ENCODE measurements around the gene CHST15. TPM values are rescaled to one million over a fixed set of nuclear protein-coding genes. Genes with fewer than 3 reads are reported as not detected.
"Not testable (repeated sequence)": the region's sequence is repeated elsewhere in the genome, so short reads cannot be mapped to it uniquely, and the experiment has no call there.

The CHST15 gene
- total RNA-seq, 1 donor from 2014 or later, result 18.3 TPM

DNA sequence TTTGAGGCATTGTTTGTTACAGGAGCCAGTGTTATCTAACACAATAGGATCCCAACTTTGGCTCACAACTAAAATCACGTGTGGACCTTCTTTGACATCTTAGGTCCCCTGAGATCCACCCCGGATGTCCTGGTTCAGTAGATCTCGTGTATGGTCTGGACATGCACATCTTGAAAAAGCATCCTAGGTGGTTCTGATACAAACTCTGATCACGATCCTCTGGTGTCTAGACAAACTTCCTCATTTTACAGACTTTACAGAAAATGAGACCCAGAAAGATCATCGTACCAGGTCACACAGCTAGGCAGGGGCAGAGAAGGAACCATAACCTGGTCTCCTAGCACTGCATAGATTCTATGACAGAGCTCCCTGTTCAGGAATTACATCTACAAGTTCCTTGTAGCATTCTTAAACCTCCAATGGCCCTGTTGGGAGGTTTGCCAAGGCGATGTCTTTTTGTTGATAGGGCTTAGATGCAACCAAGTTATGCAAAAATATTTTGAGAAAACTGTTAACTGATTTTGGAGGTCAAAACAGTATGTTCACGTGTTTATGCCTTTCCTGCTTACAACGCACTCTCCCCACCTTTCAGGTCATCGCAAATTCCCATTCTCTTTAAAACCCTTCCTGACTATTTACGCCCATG lies 30.8 kb upstream of the CHST15 start:
- no peak for DNase-seq

DNA sequence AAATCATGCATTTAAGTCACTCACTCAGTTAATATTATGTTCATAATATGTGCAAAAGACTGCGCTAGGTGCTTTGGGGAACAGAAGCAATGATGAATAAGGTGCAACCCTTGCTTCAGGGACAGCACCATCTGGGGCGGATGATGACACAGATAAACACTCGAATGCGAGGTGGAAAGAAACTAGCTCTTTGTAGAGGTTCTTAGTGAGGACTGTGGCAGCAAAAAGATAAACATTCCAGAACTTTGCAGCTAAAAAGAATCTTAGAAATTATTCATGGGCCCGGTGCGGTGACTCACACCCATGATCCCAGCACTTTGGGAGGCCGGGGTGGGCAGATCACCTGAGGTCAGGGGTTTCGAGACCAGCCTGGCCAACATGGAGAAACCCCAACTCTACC lies 29.8 kb upstream of the CHST15 start:
- DNase-seq, result no peak

DNA sequence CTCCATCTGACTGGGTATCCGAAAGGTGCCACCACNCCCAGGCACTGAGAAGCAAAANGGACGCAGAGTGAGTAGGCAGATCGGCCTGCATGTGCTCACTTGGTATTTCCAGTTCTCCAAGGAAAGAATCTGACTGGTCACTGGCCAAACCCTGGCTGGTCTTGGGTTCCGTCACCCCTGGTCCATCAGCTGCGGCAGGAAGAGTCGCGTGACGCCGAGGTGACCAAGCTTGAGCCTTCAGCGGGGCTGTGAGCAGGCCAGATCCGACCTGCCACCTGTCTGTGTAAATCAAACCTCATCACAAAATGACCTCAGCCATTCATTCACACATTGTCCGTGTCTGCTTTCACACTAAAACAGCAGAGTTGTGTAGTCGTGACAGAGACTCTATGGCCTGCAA lies 28.8 kb upstream of the CHST15 start:
- DNase-seq, result peak; percentile 66

DNA sequence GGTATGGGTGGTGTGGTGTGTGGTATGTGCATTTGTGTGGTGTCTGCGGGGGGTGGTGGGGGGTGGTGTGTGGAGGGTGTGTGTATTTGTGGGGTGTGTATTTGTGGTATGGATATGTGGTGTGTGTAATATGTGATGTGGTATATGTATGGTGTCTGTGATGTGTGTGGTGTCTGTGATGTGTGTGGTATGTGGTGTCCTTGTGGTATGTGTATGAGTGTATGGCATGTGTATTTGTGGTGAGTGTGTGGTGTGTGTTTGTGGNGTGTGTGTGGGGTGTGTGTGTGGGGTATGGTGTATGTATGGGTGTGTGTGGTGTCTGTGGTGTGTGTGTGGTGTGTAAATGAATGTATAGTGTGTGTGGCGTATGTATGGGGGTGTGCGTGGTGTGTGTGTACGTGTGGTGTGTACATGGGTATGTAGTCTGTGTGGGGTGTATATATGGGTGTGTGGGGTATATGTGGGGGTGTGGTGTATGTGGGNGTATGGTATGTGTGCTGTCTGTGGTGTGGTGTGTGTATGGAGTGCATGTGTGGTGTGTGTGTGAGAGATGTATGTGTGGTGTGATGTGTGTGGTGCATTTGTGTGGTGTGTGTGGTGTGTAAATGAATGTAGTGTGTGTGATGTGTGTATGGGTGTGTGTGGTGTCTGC lies 27.1 kb upstream of the CHST15 start:
- DNase-seq, result no peak

DNA sequence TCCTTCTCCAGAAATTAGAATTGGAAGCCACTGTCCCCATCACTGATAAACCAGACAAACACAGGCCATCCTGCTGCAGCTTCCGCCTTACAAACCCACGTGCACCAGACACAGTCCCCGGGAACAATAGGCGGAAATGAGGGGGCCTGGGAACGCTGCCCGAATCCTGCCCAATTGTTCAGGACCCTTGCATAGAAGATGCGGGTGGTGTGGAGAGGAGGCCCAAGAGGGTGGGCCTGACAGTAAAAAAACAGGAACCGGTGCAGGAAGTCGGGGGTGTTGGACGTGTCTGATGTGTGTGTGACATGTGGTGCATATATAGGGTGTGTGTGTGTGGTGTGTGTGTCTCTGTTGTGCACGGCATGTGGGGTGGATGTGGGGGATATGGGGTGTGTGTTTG lies 26.5 kb upstream of the CHST15 start:
- no peak for DNase-seq

DNA sequence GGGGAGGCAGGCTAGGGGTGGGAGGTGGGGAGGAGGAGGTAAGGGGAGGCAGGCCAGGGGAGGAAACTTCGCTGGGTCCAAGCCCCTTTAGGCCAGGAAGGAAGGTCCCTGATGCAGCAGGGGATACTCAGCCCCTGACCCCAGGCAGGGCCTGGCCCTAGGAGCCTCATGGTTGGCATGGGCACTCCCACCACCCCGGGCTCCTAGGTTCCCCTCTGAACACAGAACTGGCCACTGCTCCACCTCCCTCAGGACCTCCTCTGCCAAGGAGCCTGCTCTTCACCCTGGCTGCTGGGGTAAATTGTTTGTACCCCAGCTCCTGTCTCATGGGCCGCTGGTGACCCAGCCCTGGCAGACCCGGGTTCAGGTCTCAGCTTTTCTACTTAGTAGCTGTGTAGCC lies 25.8 kb upstream of the CHST15 start:
- no peak for DNase-seq

DNA sequence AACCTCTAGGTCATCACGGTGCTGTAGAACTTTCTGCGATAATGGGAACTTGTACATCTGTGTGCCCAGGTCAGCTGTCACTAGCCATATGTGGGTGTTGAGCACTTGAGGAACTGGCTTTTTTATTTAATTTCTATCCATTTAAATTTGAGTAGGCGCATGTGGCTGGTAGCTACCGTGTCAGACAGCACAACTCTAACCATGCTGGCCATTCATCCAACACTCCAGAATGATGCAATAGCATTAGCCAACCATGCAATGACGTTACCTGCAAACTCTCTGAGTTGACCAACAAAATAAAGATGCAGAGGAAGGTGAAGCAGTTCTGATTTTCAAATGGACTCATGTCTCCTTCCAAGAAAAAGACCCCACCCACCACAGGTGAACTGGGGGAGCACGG lies 24.4 kb upstream of the CHST15 start:
- no peak for DNase-seq

DNA sequence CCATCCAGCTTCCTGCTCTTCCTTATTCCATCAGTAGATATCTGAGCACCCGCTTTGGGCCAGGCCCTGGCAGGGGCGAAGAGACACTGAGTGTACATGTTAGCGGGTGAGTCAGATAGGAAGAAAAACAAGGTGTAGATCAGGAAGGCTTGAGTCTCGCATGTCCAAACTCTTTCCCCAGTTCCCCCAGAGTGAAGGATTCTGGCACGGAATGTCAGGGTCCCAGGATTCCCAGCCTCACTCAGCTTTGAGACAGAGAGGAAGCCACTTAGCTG lies 24.1 kb upstream of the CHST15 start:
- DNase-seq, result no peak

DNA sequence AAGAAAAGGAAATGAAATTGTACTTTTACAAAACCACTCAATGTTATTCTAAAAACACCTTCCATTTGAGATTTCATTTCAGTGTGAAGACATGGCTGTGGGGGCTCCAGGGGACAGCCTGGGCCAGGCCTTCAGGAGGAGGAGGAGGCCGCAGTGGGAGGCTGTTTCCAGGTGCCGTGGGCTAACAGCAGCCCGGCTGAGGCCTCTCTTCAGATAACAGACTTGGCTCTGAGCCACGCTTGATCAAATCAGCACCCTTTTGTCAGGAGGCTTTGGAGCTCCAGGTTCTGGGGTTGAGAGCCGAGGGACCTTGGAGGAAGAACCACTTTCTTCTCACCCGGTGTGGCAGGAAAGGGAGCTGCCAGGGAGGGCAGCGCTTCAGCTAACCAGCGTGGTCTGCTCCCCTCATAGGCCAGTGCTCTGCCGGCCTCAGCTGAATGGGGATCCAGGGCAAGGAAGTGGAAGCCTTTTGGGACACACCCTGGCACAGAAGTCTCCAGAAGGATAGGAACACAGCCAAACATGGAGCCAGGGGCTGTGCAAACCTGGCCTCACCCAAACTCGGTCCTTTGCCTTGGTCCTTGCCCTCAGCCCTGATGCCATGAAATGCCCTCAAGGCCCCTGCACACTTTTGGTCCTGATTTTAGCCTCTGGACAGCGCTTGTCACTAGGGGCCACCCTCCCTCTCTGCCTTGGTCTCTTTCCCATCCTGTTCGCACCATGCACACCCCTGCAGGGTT lies 23.5 kb upstream of the CHST15 start:
- no peak for DNase-seq

DNA sequence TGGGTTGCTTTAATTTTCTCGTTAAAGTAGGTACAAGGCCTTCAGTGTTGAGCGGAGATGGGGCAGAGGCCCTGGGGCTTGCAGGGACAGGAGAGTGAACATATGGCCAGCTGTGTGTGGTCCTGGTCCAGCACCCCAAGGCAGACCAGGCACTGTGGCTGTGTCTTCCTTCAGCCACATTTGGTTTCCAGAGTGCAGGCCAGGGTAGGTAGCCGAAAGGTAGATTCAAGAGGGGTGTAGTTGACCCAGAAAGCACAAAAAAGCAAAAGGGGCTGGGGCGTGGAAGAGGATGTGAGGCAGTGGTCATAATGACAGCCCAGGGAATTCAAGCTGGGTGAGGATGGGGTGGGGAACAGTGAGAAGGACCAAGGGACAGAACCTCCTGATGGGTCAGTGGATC lies 21.3 kb upstream of the CHST15 start:
- no peak for DNase-seq

DNA sequence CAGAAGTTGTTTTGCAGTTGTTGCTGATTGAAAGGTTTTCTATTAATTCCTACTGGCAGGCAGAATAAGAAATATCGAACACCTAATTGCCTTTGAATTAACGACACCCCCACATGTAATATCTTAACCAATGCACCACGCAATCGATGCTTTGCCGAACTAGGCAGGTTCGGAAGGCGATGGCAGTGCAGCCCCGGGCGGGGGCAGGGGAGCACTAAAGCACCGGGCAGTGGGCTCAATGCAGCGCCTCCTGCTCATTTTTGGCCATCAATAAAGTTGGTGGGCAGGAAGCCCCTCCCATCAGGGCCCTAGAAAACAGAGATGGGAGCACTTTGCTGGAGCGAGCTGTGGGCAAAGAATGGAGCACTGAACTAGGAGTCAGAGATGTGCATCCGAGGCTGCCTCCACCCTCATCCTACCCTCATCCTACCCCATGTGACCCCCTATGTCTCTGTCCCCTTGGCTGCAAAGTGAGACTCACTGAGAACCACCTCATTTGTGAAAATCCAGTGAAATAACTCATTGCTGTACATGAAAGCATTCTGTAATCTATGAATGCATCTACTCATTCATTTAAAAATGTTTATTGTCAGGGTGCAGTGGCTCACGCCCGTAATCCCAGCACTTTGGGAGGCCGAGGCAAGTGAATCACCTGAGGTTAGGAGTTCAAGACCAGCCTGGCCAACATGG lies 19.6 kb upstream of the CHST15 start:
- DNase-seq, result no peak

DNA sequence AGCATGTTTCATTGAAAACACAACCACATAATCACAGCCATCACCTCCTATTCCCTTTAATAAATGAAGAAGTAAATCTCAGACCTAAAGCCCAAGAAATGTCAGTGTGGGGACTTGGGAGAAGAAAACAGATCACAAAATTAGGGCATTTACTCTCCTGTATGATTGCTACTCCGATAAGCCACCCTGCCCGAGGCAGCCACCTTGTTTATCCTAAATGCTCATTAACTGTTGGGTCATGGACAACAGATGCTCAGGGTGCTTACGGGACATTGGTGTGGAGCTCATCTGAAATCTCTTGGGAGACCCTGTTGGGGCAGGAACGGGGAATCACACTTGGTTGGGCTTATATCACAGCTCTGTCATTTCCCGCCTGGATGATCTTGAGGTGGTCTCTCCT lies 17.5 kb upstream of the CHST15 start:
- DNase-seq, result no peak

DNA sequence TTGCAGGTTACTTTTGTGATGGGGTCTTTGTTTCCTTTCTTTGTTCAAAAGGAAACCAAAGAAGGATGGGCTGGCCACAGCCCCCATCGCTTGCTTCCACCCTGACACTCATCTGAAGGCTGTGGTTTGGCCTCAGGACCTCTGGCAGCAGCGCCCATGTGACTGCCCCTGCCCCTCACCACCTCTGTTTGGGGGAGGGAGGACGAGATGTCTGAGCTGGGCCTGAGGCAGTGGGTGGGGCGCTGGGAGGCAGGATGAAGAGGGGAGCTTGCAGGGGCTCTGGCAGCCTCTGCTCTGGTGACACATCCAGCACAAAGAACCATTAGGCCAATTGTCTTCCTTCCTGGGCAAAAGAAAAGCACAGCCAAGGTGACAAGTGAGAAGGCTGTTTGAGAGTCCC lies 15.9 kb upstream of the CHST15 start:
- no peak for DNase-seq

DNA sequence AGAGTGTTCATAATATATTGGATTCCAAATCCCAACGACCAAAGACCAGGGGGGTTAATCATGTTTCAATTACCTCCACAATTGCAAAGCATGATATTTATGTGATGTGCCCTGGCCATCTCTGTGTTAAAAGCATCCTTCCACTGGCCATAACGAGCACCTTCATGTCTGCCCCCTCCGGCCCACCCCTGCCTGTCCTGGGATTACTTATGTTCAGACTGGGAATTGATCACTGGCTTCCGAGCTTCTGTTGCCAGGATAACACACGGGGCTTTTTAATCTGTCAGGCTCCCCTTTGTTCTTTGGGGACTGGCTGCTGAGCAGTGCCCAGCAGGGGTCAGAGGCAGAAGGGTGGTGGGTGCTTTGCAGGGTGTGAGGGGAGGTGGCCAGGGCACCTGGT lies 13.7 kb upstream of the CHST15 start:
- no peak for DNase-seq

DNA sequence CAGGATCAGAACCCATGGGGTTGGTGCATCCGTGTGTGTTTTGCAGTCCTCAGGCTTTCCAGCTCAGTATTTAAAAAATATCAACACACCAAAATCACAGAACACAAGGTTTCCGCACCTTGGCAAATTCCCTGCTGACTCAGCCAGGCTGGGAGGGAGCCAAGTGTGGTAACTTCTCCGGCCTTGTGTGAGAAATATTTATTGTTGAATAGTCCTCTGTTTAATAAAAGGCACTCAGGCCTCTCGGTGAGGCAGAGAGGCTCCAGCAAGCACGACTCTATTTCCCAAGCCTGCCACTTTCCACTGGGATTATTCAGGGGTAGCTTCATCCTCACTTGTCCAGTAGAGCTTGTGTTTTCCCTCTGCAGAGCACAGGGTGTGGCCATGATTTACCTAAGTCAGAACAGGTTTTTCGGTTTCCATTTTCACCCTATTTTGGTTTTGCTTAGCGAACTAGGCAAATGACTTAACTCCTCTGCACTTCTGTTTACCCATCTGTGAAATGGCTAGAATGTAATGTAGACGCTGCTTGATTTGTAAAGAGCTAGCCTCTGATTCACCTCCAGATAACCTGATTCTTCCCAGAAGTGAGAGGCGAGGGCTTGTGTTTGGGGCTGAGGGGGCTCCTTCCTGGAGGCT lies 13.0 kb upstream of the CHST15 start:
- no peak for DNase-seq

DNA sequence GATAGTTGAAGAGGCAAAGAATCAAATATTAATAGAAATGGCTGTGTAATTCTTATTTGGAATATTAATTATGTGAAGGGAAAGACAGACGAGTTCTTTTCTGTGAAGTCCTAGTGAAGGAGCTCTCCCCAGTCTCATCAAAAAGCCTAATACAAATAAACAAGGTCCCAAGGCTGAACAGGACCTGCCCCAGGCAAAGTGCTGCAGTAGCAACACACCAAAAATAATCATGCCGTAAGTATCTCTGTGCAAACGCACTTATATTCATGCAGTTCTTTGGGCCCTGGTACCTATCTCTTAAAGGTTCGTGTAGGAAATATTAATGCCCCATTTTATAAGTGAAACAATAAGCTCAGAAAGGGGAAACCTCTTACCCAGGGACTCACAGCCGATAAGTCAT lies 12.2 kb upstream of the CHST15 start:
- DNase-seq, result no peak

DNA sequence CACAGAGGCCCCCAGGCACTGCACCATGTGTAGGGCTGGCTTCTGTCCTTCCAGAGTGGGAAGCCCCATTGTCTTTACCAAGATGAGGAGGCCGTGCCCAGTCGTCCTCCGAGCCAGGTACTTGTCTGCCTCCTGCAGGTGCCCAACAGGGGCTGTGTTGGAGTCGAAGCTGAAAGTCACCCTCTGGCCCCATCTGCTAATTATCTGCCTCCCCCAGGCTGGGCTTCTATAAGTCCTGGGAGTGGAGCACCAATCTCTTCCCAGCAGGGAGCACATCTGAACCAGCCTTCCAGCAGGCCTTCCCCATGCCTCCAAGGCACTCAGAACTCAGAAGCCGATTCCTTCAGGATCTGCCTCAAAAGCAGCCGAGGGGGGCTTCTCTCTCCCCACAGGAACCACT lies 11.6 kb upstream of the CHST15 start:
- DNase-seq, result no peak

DNA sequence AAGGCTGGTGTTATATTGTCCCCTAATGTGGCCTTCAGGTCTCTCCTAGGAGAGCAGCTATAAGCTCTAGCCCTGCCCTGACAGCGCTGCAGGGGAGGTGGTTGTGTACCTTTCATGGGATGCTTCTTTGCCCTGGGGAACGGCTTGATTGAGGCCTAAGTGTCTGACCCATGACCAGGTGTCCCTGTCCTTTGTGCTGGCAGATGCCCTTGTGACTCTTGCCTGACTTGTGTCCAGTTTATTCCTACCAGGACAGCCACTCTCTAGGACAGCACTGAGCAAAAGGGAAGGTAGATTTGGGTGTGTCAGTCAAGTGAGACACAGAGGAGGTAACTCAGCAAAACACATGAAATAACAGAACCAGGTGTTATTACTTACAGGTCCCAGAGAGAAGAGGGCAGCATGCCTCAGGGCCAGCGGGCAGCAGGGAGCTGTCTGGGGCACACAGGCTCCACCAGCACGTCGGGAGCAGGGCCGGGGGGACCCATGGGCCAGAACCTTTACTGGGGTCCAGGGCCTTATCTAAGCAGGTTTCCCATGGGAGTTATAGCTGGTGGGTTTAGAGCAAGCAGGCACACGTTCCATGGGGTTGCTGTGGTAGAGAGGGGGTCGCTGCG lies 10.7 kb upstream of the CHST15 start:
- no peak for DNase-seq

DNA sequence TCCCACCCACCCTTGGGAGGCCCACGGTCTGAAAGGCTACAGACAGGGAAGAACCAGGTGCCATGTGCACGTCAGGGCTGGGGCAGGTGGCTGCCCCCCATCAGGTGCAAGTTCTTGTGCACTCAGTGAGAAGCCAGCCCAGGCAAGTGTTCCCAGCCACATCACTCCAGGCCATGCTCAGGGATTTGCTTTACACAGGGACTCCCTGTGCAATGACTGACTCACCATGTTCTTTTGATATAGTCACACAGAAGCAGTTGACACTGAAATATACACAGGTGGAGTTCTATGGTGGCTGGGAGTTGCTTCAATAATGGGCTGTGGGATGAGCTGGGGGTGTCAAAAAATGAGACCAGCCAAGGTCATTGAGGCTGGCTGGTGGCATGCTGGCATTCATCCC lies 8.0 kb upstream of the CHST15 start:
- no peak for DNase-seq

DNA sequence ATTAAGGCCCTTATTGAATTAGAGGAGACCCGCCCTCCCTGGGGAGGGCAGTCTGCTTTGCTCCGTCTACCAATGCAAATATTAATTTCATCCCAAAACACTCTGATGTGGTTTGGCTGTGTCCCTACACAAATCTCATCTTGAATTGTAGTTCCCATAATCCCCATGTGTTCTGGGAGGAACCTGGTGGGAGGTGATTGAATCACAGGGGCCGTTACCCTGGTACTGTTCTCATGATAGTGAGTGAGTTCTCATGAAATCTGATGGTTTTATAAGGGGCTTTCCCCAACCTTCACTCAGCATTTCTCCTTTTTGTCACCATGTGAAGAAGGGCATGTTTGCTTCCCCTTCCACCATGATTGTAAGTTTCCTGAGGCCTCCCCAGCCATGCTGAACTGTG lies 7.3 kb upstream of the CHST15 start:
- DNase-seq, result not testable (repeated sequence)

DNA sequence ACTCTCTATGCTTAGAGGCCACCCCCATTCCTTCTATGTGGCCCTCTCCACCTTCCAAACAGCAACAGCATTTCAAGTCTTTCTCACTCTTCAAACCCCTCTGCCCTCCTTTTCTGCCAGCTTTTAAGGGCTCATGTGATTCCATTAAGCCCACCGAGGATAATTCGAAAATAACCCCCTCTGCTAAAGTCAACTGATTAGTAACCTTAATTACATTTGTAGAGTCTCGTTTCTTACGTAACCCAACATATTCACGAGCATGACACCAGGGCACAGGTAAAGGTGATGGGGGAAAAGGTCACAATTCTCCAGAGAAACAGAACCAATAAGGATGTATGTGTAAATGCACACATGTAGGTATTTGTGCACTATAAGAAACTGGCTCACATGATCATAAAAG lies 6.7 kb upstream of the CHST15 start:
- no peak for DNase-seq

DNA sequence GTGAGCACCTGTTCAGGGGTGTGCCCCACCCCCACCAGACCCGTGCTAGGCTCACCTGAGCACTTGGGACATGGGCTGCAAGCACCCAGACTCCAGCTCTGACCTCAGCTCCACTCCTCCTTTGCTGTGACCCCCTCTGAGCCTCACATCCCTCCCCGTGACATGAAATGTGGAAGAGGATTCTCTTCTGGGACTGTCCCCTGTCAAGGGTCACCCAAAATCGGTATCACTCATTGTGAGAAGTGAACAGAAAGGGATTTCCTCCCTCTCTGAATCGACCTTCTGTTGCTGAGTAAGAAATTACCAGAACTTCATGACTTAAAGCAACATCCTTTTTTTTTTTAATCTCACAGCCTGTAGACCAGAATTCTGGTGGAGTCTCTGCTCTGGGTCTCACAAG lies 6.2 kb upstream of the CHST15 start:
- DNase-seq, result no peak

DNA sequence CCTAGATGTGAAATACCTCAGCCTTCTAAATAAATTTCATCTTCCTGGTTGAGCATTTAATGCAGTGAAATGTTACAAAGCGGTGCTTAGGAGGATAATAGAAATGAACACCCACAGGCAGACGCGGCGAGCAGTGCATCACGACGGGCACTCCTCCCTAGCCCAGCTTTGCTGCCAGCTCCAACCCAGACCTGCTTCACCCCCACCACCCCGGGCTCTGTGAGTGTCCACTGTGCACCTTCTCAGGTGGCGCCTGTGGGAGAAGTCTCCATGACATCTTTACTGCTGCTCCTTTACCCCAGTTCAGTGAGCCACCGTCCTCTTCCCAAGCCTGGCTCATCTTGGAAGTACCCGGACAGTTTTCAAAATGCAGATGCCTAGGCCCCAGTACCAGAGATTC lies 5.2 kb upstream of the CHST15 start:
- no peak for DNase-seq

Measured in tongue (tissue), 2 donors.